ENCODE results near the gene PIP5K1C. TPM values are rescaled to one million over a fixed set of nuclear protein-coding genes. Genes with fewer than 3 reads are reported as not detected.

Gene PIP5K1C
- total and polyA plus RNA-seq, 10 of the 15 experiments (the other 5 are each of a cell fraction or from before 2014, with no cell fraction given): 0.39 to 19.6 (median 5.3) TPM

DNA sequence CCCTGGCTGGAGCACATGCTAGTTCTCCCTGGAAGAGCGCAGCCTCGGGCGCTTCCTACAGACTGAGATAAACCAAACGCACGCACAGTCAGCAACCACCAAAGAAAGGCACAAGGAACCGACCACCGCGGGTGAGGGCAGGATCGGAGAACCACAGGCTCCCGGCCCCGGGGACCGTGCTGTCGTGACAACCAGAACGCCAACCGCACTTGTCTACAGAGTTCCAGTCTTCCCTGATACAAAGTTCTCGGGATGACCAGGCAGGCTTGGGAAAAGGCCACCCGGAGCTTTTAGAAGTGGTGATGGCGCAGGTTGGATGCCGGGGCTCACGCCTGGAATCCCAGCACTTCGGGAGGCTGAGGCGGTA lies 40.5 kb downstream of the PIP5K1C start (continued):
- TF ChIP-seq, protein P1, sequence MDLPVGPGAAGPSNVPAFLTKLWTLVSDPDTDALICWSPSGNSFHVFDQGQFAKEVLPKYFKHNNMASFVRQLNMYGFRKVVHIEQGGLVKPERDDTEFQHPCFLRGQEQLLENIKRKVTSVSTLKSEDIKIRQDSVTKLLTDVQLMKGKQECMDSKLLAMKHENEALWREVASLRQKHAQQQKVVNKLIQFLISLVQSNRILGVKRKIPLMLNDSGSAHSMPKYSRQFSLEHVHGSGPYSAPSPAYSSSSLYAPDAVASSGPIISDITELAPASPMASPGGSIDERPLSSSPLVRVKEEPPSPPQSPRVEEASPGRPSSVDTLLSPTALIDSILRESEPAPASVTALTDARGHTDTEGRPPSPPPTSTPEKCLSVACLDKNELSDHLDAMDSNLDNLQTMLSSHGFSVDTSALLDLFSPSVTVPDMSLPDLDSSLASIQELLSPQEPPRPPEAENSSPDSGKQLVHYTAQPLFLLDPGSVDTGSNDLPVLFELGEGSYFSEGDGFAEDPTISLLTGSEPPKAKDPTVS (IDR thresholded peaks at IDR 0.05; ENCODE audit: low read depth, low read length): no peak
- TF ChIP-seq POU2F2 (IDR thresholded peaks at IDR 0.05; ENCODE audit: borderline replicate concordance, low read depth, low read length): no peak
- TF ChIP-seq SIN3A (IDR thresholded peaks at IDR 0.05; ENCODE audit: low read depth, low read length): no peak
- TF ChIP-seq, protein P2, sequence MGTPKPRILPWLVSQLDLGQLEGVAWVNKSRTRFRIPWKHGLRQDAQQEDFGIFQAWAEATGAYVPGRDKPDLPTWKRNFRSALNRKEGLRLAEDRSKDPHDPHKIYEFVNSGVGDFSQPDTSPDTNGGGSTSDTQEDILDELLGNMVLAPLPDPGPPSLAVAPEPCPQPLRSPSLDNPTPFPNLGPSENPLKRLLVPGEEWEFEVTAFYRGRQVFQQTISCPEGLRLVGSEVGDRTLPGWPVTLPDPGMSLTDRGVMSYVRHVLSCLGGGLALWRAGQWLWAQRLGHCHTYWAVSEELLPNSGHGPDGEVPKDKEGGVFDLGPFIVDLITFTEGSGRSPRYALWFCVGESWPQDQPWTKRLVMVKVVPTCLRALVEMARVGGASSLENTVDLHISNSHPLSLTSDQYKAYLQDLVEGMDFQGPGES (IDR thresholded peaks at IDR 0.05): no peak
- TF ChIP-seq NFYA (IDR thresholded peaks at IDR 0.05; ENCODE audit: borderline replicate concordance, low read depth, low read length): no peak

DNA sequence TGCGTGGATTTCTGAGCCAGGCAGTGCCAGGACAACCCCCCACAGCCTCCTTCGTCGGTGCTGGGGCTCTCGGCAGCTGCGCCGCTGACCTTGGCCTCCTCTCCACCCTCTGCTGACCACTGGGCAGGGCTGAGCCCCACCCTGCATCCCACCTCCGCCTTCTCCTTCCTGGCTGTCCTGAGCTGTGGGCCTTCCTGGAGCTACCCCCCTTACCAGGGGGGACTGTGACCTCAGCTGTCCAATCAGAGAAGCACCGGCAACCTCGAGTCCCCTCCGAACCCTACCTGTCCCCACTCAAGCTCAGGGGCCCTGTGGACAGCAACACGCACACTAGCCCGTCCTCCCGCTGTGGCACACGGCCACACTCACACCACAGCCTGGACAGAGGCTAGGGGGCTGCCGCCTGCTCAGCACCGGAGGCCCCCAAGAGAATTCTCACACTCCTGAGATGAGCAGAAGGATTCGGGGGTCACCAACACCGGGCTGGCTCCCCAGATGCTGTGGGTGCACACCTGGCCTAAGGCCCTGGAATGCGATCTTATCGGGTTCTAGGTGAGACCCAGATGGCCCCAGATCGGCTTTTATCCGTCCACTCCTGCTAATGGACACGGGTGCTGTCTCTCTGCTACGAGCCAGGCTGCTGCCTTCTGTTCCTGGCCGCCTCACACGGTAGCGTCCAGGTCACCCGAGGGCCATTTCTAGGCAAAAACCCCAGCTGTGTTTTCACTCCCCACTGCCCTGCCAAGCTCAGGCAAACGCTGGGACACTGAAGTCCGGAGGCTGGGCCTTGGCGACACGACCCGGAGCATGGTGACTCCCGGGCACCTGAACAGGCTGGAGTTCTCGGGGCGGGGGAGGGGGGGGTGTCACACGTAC lies 41.2 kb downstream of the PIP5K1C start:
- TF ChIP-seq BMI1 (IDR thresholded peaks at IDR 0.05; ENCODE audit: borderline replicate concordance): no peak
- no peak for TF ChIP-seq IKZF1 (conservative IDR thresholded peaks at IDR 0.05)
- no peak for TF ChIP-seq SREBF2 (IDR thresholded peaks at IDR 0.05; ENCODE audit: low read length)
- TF ChIP-seq HDAC6 (IDR thresholded peaks at IDR 0.05; ENCODE audit: unreplicated experiment): no peak
- TF ChIP-seq, protein P3, sequence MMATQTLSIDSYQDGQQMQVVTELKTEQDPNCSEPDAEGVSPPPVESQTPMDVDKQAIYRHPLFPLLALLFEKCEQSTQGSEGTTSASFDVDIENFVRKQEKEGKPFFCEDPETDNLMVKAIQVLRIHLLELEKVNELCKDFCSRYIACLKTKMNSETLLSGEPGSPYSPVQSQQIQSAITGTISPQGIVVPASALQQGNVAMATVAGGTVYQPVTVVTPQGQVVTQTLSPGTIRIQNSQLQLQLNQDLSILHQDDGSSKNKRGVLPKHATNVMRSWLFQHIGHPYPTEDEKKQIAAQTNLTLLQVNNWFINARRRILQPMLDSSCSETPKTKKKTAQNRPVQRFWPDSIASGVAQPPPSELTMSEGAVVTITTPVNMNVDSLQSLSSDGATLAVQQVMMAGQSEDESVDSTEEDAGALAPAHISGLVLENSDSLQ (IDR thresholded peaks at IDR 0.05): no peak
- TF ChIP-seq SRF (IDR thresholded peaks at IDR 0.05; ENCODE audit: low read depth in 2 of 2, low read length in 2 of 2): no peak
- TF ChIP-seq, protein P4, sequence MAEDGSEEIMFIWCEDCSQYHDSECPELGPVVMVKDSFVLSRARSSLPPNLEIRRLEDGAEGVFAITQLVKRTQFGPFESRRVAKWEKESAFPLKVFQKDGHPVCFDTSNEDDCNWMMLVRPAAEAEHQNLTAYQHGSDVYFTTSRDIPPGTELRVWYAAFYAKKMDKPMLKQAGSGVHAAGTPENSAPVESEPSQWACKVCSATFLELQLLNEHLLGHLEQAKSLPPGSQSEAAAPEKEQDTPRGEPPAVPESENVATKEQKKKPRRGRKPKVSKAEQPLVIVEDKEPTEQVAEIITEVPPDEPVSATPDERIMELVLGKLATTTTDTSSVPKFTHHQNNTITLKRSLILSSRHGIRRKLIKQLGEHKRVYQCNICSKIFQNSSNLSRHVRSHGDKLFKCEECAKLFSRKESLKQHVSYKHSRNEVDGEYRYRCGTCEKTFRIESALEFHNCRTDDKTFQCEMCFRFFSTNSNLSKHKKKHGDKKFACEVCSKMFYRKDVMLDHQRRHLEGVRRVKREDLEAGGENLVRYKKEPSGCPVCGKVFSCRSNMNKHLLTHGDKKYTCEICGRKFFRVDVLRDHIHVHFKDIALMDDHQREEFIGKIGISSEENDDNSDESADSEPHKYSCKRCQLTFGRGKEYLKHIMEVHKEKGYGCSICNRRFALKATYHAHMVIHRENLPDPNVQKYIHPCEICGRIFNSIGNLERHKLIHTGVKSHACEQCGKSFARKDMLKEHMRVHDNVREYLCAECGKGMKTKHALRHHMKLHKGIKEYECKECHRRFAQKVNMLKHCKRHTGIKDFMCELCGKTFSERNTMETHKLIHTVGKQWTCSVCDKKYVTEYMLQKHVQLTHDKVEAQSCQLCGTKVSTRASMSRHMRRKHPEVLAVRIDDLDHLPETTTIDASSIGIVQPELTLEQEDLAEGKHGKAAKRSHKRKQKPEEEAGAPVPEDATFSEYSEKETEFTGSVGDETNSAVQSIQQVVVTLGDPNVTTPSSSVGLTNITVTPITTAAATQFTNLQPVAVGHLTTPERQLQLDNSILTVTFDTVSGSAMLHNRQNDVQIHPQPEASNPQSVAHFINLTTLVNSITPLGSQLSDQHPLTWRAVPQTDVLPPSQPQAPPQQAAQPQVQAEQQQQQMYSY (CRISPR knock-in tag; IDR thresholded peaks at IDR 0.05): no peak
- no peak for TF ChIP-seq KDM1A (IDR thresholded peaks at IDR 0.05; ENCODE audit: borderline replicate concordance)
- no peak for TF ChIP-seq ZSCAN29 (IDR thresholded peaks at IDR 0.05)
- no peak for TF ChIP-seq RUNX3 (IDR thresholded peaks at IDR 0.05; ENCODE audit: low read length)
- no peak for TF ChIP-seq IKZF2 (IDR thresholded peaks at IDR 0.05)
- ChIA-PET CTCF (no interaction called here), POLR2A (interaction anchor here (0.6 kb wide), 1 partner anchor 56 kb away, joined by 4 read pairs; no protein-coding TSS in a partner anchor), SMC1A (ENCODE audit: uncharacterized antibody, unreplicated experiment) (no interaction called here), RAD21 (ENCODE audit: unreplicated experiment) (no interaction called here)
- Histone ChIP-seq H3K4me1 (ENCODE audit: control insufficient read depth, insufficient read depth, low read length) (no peaks in the 10 kb centered on the region), H3K9ac (ENCODE audit: control insufficient read depth, insufficient read depth, low read length) (no peak overlapping the region), H3K79me2 (ENCODE audit: control insufficient read depth, insufficient read depth, low read length) (no peaks in the 10 kb centered on the region), H2AFZ (ENCODE audit: control insufficient read depth, low read depth, low read length) (no peak overlapping the region), H3K4me3 (no peak overlapping the region), H3K27me3 (replicated peaks in 1 of 2; ENCODE audit: control insufficient read depth in 2 of 2, insufficient read depth in 2 of 2, low read length in 1 of 2) (no peaks in the 10 kb centered on the region), H3K36me3 (ENCODE audit: control insufficient read depth in 2 of 2, insufficient read depth in 2 of 2, low read length in 1 of 2) (peaks cover 3 to 6% of the 10 kb centered on the region in 2 experiments; a peak in 3 of 4 replicates), H3K4me2 (ENCODE audit: control insufficient read depth, insufficient read depth) (no peak overlapping the region), H4K20me1 (ENCODE audit: control insufficient read depth, insufficient read depth) (no peaks in the 10 kb centered on the region), H3K27ac (ENCODE audit: control insufficient read depth, insufficient read depth) (no peak overlapping the region), H3K9me3 (replicated peaks; ENCODE audit: control insufficient read depth, insufficient read depth, low read length) (no peaks in the 10 kb centered on the region; the same call in 2 of the 3 replicates)
- ATAC-seq: no peak
- WGBS (ENCODE audit: insufficient coverage, insufficient replicate concordance, low lambda C conversion rate, missing lambda C conversion rate): 94% methylated on average over 37 of the region's 37 CpGs
- FAIRE-seq: no peak
- BruUV-seq (replicated peaks): no TSS peak
- intact Hi-C loops (cut with micrococcal nuclease; ENCODE audit: unreplicated experiment): no loop called here
- in situ Hi-C loops (cut with MboI): no loop called here
- no peak for DNase-seq (ENCODE audit: low read depth, low spot score)
